Right renal pelvis (tissue), 4 donors: ENCODE results near the gene TOM1L1. TPM values are rescaled to one million over a fixed set of nuclear protein-coding genes. Genes with fewer than 3 reads are reported as not detected.

ENCODE experiments used
- DNase-seq, 4 donors: peaks; one replicate each; pipeline ENCODE4 v3.0.0-alpha.2; 2013; ENCODE audit warnings: low read depth in 4 of 4, low spot score in 3 of 4, missing footprints in 1 of 4
- polyA plus RNA-seq, 4 donors: library from polyadenylated mRNA; unstranded; fragments of 120-200 nt; gene quantifications; one replicate each; pipeline ENCODE4 v1.2.1, GENCODE V29; 2013; ENCODE audit not compliant: insufficient read length in 4 of 4

The TOM1L1 gene
- polyA plus RNA-seq, 4 donors = 87.6 to 109 (median 102) TPM

DNA sequence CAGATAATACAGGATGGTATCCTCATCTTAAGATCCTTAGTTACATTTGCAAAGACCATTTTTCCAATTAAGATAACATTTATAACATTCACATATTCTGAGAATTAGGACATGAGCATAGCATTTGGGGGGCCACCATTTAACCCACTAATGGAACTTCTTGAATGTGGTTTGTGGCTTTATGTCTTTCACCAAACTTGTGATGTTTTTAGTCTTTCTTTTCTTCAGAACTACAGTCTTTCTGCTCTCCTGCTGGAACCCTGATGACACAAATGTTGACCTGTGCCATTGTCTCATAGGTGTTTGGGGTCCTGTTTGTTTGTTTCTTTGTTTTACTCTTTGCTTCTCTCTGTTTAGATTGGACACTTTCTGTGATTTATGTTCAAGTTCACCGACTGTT lies 44.6 kb downstream of the TOM1L1 start:
- DNase-seq = no peak

DNA sequence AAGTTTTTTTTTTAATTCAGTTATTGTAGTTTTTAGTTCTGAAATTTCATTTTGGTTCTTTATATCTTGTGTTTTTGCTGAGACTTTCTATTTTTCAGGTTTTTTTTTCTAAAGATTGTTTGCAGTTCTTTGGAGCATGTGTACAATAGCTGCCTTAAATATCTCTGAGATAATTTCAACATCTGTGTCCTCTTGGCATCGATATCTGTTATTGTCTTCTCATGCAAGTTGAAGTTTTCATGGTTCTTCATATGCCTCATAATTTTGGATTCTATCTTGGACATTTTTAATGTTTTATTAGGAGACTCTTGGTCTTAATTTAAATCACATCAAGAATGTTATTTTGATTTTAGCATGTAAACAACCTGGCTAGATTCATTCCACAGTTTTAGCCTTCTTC lies 45.0 kb downstream of the TOM1L1 start:
- no peak for DNase-seq

DNA sequence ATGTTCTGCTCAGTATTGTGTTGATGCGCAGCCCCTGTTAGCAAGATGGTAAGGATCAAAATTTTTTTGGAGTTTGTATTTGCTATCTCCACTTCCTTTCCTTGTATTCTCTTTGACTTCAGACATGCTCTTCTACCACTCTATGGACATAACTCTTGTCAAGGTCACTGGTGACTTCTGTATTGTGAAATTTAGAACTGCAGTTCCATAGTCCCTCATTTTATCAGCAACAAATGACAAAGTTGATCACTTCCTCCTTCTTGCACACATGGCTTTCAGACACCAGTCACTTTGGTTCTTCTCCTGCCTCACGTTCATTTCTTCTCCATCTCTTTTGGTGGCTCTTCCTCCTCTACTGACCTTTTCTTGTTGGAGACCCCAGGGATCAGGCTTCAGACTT lies 46.7 kb downstream of the TOM1L1 start:
- no peak for DNase-seq

DNA sequence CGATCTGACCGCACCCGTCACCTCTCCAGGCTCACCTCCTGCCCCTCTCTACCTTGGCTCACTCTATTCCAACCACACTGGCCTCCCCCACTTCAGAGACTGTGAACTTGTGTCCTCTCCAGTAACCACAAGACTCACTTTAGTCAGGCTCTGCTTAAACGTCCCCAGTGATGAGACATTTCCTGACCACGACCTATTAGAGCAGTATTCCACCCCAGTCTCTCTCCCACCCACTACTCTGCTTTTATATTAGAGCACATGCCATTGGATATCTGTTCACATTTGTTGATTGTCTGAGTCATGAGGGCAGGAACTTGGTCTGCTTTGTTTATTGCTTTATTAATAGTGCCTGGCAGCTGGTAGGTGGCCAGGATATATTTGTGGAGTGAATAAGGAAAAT lies 47.7 kb downstream of the TOM1L1 start:
- no peak for DNase-seq

DNA sequence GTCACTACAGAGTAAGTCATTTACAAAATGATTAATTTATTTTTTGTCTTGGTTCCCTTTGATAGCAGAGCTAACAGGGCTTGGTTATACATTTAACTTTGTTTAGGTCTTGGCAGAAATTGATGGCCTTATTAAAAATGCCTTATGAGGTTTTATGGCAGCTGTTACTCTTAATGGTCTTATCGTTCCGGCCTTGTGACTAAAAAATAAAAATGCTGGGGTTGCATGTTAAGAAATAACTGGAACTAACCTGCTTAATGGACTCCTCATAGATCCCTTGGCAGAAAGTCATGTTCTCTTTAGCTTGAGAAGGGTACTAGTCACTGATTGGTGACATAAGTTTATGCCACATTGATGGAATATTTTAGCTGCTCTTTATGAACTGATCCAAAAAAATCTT lies 49.5 kb downstream of the TOM1L1 start:
- no peak for DNase-seq

DNA sequence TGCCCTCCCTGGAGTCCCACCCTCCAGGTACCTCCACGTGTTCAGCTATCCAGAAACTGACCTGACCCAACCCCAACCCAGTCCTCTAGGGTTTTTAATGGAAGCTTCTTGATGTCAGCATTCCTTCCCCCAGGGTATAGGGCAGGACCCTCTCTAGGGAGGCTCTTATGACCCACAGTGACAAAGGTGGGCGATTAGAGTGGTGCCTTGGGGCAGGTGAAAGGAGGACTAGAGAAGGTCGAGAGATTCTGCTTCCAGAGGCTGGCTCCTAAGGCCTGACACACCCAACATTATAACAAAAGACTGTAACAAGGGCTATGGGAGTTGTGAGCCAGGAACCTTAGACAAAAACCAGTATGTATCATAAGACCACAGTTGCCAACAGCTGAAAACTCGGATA lies 50.6 kb downstream of the TOM1L1 start:
- no peak for DNase-seq

DNA sequence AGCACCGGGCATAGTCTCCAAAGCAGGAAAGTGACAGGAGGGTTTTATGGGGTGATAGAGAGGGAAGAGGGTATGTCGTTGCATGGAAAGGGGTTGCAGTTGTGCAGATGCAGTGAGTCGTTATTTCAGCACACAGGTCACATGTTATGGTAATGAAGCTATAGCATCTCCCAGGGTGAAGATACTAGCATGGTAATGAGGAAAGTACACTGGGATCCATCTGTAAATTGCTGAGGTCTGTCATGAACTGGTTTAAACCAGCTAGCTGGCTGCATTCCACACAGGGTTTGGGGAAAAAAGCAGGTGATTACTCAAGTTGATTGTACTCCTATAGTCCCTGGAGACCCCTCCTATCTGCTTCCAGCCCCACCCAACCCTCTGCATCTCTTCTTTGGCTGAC lies 56.1 kb downstream of the TOM1L1 start:
- no peak for DNase-seq

DNA sequence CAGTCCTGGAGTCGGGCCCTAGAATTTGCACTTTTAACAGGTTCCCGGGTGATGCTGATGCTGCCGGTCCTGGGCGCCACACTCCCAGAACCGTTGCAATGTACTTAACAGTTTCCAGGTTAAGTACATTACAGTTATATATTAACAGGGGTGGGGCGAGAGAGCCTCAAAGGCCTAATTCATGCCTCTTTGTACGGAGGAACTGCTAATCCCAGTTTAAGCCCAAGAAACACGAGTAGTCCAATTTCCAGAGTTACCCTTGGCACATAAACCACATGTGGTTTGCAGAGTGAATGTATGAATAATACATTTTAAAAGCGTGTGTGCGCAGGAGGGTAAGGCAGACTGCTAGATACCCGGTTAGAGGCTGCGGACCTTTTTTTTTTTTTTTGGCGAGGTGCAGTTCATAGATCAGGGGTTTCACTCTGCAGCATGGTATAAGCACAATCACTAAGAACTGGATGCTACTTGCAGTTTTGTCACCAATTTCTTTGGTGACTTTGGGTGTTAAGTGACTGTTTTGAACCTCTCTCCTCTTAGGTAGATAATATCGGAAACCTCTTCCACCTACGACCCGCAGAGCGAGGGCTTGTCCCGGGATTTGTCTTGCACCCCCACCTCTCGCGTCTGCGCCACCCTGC lies 67.1 kb downstream of the TOM1L1 start:
- peak; percentile 26 to 34 (median 30) for DNase-seq

DNA sequence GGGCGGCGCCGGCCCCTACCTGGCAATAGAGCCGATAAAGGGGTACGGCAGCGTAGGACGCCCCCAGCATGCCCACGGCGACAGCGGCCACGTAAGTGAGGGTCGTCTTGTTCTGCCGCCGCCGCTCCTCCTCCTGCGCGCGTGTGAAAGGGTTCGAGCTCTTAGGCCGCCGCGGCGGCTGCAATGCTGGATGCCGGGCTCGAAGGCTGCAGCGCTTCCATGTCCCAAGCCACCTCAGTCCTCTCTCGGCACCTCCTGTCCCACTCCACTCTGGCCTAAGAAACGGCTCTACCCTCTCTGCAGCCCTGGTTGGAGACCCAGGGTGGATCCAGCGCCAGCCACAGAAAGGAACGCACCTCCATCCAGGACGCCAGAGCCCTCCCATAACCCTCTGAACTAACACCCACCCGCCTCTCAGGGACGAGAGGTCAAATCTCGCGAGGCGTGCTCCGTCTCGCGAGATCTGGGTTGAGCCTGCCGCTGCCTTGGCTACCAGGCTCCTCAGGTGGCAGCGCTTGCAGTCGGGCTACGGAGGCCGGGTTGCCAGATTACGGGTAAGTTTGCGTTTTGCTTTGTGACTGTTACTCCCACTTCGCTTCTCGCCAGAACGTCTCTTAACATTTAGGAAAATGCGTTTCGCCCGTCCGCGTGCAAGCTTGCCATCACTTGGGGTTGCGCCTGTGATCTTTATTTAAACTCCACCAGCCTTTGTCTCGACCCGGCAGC lies 67.8 kb downstream of the TOM1L1 start, which contains the start of the genes COX11 and STXBP4:
Gene COX11, minus strand, starts transcription at position 393 of the 726 bp plus-strand sequence. Its CDS starts 8 bp downstream, at position 385.
Gene STXBP4, plus strand, starts transcription at position 504 of the 726 bp plus-strand sequence. CDS start 17,455 bp downstream, outside the sequence.
- DNase-seq = peak; percentile 96 to 99 (median 98)

DNA sequence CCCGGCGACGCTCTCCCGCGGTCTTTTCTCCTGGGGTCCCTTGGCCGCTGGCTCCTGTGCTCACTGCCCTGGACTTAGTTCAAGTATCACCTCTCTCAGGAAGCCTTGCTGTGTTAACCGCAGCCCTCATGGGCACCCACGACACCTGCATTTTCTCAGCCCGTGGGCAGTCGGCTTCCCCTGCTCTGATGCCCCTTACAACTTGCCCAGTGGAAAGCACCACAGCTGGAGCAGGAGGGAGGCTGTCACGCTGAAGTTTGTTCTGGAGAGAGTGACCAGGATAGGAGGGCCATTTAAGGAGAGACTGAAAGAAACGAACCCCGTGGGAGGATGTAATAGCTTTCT lies 68.3 kb downstream of the TOM1L1 start:
- peak in 3 of 4 donors; percentile 18 to 33 (median 27) for DNase-seq

DNA sequence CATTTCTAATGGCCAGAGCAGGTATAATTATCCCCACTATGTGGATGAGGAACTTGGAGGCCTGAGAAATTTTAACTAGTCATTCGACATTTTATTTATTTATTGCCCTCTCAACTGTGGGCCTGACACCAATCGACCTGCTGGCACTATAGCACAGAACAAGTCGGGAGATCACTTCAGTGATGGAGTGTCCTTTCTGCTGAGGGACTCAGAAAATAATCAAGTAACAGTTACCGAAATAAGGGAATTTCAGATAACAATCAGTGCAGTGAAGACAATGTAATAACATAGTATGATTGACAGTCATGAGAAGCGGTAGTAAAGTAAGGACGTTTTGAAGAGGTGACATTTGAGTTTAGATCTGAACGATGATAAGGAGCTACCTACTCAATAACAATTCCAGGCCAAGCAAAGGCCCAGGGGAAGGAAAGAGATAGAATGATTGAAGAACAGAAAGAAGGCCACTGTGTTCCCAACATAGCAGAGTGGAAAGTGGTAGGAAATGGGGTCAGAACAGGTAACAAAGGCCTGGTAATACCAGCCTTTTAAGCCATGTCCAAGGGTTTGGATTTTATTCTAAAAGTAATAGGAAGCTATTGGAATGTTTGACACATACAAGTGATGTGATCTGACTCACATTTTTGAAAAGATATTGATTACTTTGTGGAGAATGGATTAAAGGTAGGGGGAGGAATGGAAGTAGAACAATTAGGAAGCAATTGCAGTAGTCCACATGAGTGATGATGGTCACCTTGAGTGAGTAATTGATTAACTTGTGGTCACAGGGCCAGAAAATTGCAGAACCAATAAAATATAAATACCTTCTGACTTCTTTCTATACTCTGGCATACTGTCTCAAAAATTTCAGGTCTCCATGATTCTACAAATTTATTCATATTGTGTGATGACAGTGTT lies 69.3 kb downstream of the TOM1L1 start:
- no peak for DNase-seq

DNA sequence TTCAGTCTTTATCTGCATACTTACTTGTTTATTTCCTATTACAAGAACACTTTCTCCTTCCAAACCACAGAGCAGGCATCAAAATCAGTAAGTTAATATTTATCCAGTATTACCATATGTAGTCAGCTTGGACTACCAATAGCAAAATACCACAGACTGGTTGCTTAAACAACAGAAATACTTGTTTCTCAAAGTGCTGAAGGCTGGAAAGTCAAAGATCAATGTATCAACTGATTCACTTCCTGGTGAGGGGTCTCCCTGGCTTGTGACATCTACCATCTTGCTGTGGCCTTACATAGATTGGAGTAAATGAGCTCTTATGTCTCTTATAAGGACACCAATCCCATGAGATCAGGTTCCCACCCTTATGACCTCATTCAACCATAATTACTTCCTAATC lies 70.5 kb downstream of the TOM1L1 start:
- DNase-seq = no peak

DNA sequence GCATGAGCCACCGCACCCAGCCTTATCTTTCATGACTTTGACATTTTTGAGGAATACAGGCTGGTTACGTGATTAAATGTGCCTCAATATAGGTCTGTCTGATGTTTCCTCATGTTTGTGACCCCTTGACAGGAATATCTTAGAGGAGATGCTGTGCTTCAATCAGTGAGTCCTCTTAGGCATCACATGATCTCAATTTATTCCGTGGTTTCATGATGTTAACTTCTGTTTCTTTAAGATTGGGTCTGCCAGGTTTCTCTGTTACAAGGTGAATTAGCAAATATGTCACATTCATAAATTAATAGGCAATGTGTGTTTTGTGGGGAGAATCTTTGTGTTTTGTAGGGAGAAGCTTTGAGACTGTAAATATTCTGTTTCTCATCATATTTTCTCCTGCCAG lies 71.2 kb downstream of the TOM1L1 start:
- no peak for DNase-seq

DNA sequence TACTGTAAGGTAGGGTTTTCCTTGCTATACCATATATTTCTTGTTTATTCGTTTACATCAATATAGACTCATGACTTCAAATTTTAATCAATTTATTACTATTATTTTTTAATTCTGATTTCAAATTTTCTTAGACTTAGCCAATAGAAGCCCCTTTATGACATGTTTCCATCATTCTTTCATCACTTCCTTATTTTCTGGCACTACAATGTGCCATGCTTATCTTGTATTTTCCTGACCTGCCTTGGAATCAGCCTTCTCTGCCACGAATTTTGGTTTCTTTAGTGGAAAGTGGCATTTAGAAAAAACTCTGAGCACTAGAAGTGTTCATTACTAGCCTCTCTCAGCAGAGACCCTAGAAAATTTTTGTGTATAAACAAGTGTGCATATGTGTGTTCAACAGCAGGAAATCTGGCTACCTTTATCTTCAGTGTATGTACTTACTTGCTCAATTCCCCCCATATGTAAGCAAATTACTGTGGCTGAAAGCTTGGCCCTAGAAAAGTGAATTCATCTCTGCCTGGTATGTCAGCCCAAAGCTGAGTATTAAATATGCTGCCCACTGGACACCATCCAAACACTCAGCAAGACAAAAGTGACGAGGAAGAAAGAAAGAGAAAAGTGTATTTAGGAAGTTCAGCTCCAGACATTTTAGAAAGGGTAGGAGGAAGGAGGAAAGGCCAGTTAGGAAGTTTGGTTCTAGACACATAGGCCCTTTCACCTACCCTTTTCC lies 71.9 kb downstream of the TOM1L1 start:
- DNase-seq = no peak

DNA sequence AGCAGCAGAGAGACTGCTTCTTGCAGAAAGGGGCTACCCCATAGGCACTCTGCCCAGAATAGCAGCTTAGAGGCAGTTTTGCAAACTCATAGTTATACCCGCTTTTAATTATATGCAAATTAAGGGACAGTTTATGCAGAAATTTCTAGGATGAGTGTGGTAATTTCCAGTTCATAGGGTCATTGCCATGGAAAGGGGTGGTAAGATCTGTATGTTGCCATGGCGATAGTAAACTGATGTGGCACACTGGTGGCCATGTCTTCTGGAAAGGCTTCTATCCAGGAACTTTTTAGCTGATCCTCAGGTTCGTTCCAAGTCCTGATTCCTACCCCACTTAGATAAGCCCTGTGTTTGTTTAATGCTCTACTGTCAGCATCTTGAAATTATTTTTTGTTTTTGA lies 74.1 kb downstream of the TOM1L1 start:
- no peak for DNase-seq

DNA sequence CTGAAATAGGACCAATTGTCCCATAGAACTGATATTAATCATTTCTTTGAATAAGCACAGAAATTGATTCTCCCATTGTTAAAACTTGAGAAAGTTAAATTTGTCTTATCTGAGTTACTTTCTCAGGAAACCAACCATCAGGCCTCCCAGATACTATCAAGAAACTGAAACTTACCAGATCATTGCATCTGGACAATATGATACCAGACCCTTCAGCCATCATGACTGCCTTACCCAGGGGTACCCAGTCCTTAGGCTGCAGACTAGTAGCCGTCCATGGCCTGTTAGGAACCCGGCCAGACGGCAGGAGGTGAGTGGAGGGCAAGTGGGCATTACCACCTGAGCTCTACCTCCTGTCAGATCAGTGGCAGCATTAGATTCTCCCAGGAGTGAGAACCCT lies 75.7 kb downstream of the TOM1L1 start:
- DNase-seq = no peak

DNA sequence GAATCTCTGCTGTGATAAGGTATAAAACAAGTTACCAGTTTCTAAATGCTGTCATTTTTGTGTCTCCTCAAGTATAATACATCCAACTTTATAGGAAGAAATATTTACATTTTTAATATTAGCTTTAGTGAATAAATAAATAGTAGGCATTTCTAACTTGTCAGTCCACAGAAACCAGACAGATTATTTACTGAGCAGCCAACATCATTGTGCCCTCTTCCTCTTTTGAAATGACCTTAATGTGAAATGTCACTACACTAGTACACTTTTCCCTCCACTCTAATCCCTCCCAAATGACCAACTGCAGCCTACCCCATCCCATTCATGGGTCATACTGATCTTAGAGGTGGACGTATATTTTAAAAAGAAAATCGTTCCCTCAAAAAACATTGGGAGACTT lies 77.1 kb downstream of the TOM1L1 start:
- no peak for DNase-seq

DNA sequence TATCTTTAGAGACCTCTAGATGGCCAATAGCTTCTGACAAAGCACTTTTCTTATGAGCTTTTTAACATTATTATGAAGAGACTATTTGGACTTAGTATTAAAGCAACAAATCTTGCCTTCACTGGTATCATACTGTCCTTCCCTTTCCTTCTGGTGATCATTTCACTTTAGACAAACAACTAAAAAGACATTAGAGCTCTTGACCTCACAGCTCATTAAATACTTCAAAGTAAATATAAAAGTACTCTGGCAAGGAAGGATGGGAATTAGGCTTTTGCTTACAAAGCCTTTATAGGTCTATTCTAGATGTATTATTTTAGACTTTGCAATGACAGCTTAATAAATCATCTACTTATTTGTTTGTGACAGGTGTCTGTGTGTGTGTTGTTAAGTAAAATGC lies 79.0 kb downstream of the TOM1L1 start:
- DNase-seq = no peak

DNA sequence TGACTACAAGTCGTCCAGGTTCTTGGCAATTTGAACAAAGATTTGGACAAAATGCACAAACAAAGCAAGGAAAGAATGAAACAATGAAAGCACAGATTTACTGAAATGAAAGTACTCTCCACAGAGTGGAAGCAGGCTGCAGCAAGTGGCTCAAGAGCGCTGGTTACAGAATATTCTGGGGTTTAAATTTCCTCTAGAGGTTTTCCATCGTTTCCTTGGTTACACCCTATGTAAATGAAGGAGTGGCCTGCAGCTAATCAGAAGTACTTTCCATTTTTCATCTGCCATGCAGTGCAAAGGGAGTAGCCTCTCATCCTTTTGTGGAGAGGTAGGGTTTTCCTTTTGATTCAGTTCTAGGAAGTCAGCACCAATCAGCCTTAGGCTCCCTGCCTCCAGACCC lies 79.7 kb downstream of the TOM1L1 start:
- DNase-seq = no peak

DNA sequence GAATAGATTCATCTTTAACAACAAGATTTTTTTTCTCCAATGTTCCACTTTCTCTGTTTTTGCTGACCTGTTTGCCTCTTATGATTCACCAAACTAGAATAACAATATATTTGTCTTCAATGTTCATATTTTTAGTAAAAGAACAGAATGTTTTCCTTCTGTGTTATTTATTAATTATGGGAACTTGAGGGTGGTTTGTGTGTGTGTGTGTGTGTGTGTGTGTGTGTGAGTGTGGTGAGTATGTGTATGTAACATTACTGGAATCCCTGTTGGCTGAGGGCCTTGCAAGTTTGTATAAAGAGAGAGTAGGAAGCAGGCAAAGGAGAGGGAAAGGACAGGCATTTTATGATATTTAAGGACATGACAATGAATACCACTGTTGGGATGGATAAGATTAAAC lies 81.7 kb downstream of the TOM1L1 start:
- DNase-seq = no peak

DNA sequence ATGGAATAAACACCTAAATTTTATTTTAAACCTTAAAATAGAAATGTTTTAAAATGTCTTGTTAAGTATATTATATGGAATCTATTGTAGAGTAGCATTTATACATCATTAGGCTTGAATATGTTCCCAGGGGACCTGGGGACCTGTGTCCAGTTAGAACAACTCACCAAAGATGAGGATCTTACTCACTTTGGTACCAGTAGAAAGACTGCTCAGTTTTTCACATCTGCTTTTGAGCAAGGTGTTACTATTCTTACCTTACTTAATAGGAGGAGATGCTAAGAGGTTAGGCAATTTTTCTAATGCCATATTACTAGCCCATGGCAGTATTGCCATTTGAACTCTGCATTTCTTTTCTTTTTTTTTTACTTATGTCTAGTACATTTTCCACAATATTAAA lies 82.6 kb downstream of the TOM1L1 start:
- DNase-seq = no peak
